ENCODE results near the gene COL28A1.
"Not testable (repeated sequence)": the region's sequence is repeated elsewhere in the genome, so short reads cannot be mapped to it uniquely, and the experiment has no call there.

COL28A1 gene

GRCh38 chr7:7474436-7474835, 61.2 kb downstream of the COL28A1 start (continued):
- TF ChIP-seq REST (tag by site-specific recombination; IDR thresholded peaks at IDR 0.05) = no peak
- no peak for TF ChIP-seq ZNF510 (tag by site-specific recombination; IDR thresholded peaks at IDR 0.05; ENCODE audit: insufficient replicate concordance)
- no peak for TF ChIP-seq BCL6B (tag by site-specific recombination; IDR thresholded peaks at IDR 0.05)
- TF ChIP-seq ZNF202 (tag by site-specific recombination; IDR thresholded peaks at IDR 0.05; ENCODE audit: borderline replicate concordance) = no peak
- no peak for TF ChIP-seq ZNF248 (tag by site-specific recombination; IDR thresholded peaks at IDR 0.05)
- TF ChIP-seq ZNF354C (tag by site-specific recombination; IDR thresholded peaks at IDR 0.05; ENCODE audit: borderline replicate concordance, low read depth) = no peak
- no peak for TF ChIP-seq ZNF394 (tag by site-specific recombination; IDR thresholded peaks at IDR 0.05; ENCODE audit: borderline replicate concordance)
- no peak for TF ChIP-seq ZNF654 (tag by site-specific recombination; IDR thresholded peaks at IDR 0.05; ENCODE audit: low read depth)

GRCh38 chr7:7464991-7465765, 70.5 kb downstream of the COL28A1 start:
- H3K27ac ChIP-seq (ENCODE audit: extremely low read depth, low read depth, low read length); H3K36me3 ChIP-seq (ENCODE audit: control insufficient read depth in 2 of 2, insufficient read depth in 1 of 2, low read length in 2 of 2); CTCF ChIA-PET; H3K4me3 ChIP-seq (ENCODE audit: low read depth, low read length); H3K4me1 ChIP-seq (ENCODE audit: control insufficient read depth, insufficient read depth, low read length); POLR2A ChIA-PET; H3K9me3 ChIP-seq (ENCODE audit: control insufficient read depth, insufficient read depth, low read depth, low read length): not testable (repeated sequence)

- TF ChIP-seq ZNF747 (tag by site-specific recombination; IDR thresholded peaks at IDR 0.05) (no peak), ZNF555 (tag by site-specific recombination; conservative IDR thresholded peaks at IDR 0.05) (no peak)
- Histone ChIP-seq H3K4me1 (ENCODE audit: control insufficient read depth, insufficient read depth, low read length) (no peaks in the 10 kb centered on the region), H3K36me3 (ENCODE audit: control insufficient read depth in 2 of 2, insufficient read depth in 1 of 2, low read length in 2 of 2) (no peaks in the 10 kb centered on the region), H3K9me3 (ENCODE audit: control insufficient read depth, insufficient read depth, low read depth, low read length) (no peaks in the 10 kb centered on the region), H3K27ac (ENCODE audit: extremely low read depth, low read depth, low read length) (no peak overlapping the region), H3K4me3 (ENCODE audit: low read depth, low read length) (no peak overlapping the region)
- ChIA-PET POLR2A (no interaction called here), CTCF (no interaction called here)
Observed at GRCh38 chr7:7454000-7454399, 81.7 kb downstream of the COL28A1 start.

- Histone ChIP-seq H3K4me3 (ENCODE audit: low read depth, low read length) (no peak overlapping the region), H3K9me3 (ENCODE audit: control insufficient read depth, insufficient read depth, low read depth, low read length) (no peaks in the 10 kb centered on the region), H3K27ac (ENCODE audit: extremely low read depth, low read depth, low read length) (no peak overlapping the region), H3K4me1 (ENCODE audit: control insufficient read depth, insufficient read depth, low read length) (no peaks in the 10 kb centered on the region), H3K36me3 (ENCODE audit: control insufficient read depth in 2 of 2, insufficient read depth in 1 of 2, low read length in 2 of 2) (no peaks in the 10 kb centered on the region)
- CTCF ChIA-PET = interaction anchor here (0.6 to 0.8 kb wide), 2 partner anchors 14 to 86 kb away, joined by 3 read pairs; no protein-coding TSS in a partner anchor
- POLR2A ChIA-PET = no interaction called here
- no peak for TF ChIP-seq PRDM6 (tag by site-specific recombination; IDR thresholded peaks at IDR 0.05)
- no peak for TF ChIP-seq ZNF354C (tag by site-specific recombination; IDR thresholded peaks at IDR 0.05; ENCODE audit: borderline replicate concordance, low read depth)
- TF ChIP-seq SETDB1 (IDR thresholded peaks at IDR 0.05; ENCODE audit: insufficient read length, low read length) = no peak
- no peak for TF ChIP-seq ZNF621 (tag by site-specific recombination; IDR thresholded peaks at IDR 0.05)
- TF ChIP-seq ZSCAN30 (tag by site-specific recombination; IDR thresholded peaks at IDR 0.05) = no peak
- no peak for TF ChIP-seq ZNF626 (tag by site-specific recombination; IDR thresholded peaks at IDR 0.05)
- TF ChIP-seq TRIM28 (IDR thresholded peaks at IDR 0.05; ENCODE audit: borderline replicate concordance, low read length) = no peak
Observed at GRCh38 chr7:7452652-7453051, 83.0 kb downstream of the COL28A1 start.
